GM12873 (cell line): ENCODE results near the gene VANGL2.

Experiments used
- TF ChIP-seq, protein P1 (sequence below): IDR thresholded peaks from 2 replicates; pipeline ENCODE4 v1.5.1; 2012; ENCODE audit warnings: low read depth, mild to moderate bottlenecking, moderate library complexity, low read length, control low read depth; ENCODE audit not compliant: insufficient read depth; ENCODE audit errors: missing control alignments

The VANGL2 gene

DNA sequence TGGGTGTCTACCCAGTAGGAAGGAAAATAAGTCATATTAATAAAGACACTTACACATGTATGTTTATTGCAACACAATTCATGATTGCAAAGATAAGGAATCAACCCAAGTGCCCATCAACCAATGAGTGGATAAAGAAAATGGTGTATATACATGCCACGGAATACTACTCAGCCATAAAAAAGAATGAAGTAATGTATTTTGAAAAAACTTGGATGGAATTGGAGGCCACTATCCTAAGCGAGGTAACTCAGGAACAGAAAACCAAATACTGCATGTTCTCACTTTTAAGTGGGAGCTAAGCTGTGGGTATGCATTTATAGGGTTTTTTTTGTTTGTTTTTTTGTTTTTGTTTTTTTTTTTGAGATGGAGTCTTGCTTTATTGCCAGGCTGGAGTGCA lies 49.1 kb downstream of the VANGL2 start:
- TF ChIP-seq, protein P1, sequence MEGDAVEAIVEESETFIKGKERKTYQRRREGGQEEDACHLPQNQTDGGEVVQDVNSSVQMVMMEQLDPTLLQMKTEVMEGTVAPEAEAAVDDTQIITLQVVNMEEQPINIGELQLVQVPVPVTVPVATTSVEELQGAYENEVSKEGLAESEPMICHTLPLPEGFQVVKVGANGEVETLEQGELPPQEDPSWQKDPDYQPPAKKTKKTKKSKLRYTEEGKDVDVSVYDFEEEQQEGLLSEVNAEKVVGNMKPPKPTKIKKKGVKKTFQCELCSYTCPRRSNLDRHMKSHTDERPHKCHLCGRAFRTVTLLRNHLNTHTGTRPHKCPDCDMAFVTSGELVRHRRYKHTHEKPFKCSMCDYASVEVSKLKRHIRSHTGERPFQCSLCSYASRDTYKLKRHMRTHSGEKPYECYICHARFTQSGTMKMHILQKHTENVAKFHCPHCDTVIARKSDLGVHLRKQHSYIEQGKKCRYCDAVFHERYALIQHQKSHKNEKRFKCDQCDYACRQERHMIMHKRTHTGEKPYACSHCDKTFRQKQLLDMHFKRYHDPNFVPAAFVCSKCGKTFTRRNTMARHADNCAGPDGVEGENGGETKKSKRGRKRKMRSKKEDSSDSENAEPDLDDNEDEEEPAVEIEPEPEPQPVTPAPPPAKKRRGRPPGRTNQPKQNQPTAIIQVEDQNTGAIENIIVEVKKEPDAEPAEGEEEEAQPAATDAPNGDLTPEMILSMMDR, result no peak

DNA sequence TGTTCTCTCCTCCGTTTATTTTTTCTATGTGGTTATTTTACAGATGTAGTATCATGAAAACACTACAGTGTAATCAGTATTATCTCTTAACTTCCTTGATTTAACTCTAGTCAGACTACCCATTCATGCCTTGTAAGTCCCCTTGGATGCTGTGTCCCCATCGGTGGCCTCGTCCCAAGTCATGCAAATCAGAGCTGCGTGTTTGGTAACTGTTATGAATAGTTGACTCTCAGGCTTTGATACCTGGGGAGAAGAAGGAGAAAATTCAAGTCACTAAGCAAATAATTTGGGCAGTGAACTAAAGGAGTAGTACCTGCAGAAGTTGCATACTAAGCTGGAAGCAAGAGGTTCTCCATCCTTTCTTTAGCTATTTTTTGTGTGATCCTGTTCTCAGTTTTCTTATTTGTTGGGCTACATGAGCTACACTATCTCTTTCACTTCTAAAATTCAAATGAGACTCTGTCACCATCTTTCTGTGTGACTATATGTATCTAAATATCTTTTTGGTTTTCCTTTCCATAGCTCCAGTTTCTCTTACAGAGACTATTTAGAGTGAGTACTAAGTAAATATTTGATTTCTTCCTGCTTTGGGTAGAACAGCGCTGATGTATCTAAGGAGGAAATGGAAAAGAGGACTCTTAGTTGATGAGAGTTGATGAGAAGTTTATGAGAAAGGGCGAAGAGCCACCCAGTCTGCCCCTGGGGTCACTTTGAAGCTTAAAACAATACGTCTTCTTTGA lies 50.9 kb downstream of the VANGL2 start:
- TF ChIP-seq, protein P1, result no peak

DNA sequence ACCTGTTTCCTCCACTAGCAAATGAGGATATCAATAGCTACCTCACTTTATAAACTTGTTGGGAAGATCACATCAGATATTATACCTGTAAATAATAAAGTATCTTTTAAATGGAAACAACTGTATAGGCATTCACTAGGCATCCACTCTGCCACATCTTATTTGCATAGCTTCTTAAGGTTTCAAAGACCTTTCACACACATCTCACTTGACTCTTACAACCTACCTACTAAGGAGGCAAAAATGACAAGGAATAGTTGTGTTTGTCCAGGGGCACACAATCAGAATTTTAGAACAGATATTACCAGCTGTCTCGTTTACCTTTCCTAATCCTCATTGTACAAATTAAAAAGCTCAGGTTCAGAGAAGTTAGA lies 51.5 kb downstream of the VANGL2 start:
- TF ChIP-seq, protein P1, result no peak

DNA sequence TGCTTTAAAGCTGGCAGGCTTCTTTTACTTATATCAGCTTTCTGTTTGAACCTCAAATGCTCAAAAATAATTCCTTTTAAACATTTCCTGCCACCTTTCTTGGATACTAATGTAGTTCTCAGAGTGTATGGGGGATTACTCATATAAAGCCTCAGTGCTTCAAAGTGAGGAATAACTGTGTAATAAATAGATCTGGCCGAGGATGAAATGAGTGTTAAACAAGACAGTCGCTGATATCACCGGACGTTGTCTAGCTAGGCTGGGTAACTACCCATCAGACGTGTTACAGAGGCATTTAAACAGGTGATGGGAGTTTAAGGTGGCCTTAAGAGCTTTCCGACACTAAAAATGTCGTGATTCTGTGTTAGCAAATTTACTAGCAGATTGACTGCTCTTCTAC lies 53.1 kb downstream of the VANGL2 start:
- TF ChIP-seq, protein P1, result no peak

DNA sequence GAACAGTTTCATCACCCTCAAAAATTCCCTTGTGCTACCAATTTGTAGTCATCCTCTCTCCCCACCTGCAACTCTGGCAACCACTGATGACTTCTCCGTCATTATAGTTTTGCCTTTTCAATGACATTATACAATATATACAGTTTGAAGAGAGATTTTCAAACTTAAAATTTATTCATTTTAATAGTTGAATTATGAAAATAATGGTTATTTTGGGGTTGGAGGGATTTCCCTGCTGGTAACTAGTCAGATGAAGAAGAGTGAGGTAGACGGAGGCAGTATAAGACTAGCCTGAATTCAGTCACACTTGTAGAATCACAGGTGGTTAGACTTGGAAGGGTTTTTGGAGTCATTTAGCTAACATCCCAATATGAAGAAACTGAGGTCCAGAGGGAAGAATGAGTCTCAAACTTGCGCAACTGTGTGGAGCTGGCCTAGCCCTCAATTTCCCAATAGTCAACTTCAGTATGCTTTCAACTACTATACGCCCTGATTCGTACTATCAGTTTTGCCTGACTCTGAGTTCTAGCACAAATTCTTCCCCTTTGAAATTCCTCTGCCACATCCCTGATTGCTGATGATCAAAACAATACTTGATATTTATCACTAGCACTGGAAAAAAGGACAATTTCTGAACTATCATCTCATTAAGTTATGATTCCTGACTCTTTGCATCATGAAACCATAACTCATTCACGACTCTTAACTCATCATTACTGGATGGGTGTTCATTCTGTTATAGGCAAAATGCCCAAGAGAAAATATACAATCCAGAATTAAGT lies 54.2 kb downstream of the VANGL2 start:
- TF ChIP-seq, protein P1, result no peak

DNA sequence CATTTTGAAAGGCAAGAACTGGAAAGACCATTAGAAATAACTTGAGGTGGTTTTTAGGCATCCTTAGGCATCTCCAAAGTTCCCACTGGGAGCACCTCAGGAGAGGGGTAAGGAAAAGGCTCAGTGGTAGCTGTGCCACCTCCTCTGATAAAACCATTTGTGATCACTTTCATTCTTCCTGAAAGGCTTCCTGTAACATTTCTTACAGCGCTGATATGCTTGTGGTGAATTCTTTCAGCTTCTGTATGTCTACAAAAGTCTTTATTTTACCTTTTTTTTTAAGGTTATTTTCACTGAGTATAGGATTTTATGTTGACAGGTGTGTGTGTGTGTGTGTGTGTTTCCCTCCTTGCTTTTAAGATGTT lies 54.8 kb downstream of the VANGL2 start:
- TF ChIP-seq, protein P1, result no peak

DNA sequence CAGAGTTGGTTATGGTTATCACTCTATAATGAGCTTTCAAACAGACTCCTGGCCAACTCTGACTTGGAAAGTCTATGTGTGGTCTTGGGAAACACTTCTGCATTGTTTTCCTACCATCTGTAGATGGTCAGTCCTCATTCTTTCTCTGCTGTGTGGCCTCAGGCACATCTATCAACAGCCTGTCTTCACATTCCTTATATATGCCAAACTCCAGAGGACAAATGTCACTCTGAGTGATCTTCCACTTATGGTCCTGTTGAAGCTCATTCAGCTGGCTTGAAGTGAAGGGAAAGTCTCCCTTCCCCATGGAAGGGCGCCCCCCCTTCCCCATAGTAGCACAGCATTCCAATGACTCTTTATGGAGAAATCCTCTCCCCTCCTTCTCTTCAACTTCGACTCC lies 58.7 kb downstream of the VANGL2 start:
- TF ChIP-seq, protein P1, result no peak
